Lower lobe of right lung (tissue), 2 donors: ENCODE data around the gene STAT5A. TPM values are rescaled to one million over a fixed set of nuclear protein-coding genes. Genes with fewer than 3 reads are reported as not detected.
A peak's percentile ranks its signal among the peaks of the same experiment; 100 is the strongest.

ENCODE experiments used
- ATAC-seq, 2 donors: fragments of 200-7000 bp; cut with Tn5 transposase; one replicate each; pipeline ENCODE4 v1.9.1; 2020 to 2022; ENCODE audit warnings: mild to moderate bottlenecking in 2 of 2, moderate library complexity in 2 of 2
- DNase-seq: peaks from one replicate; pipeline ENCODE4 v3.0.0-alpha.2; 2020
- H3K27ac ChIP-seq: fragments of 200-600 bp; one replicate; pipeline ENCODE4 v1.8.0; 2022
- H3K27me3 ChIP-seq: fragments of 200-600 bp; one replicate; pipeline ENCODE4 v1.8.0; 2022; ENCODE audit warnings: low read depth
- H3K36me3 ChIP-seq: fragments of 200-600 bp; one replicate; pipeline ENCODE4 v1.8.0; 2022; ENCODE audit warnings: mild to moderate bottlenecking
- H3K4me1 ChIP-seq: fragments of 200-600 bp; one replicate; pipeline ENCODE4 v1.8.0; 2022
- H3K4me3 ChIP-seq: fragments of 200-600 bp; one replicate; pipeline ENCODE4 v1.8.0; 2022; ENCODE audit warnings: mild to moderate bottlenecking
- H3K9me3 ChIP-seq: fragments of 200-600 bp; one replicate; pipeline ENCODE4 v1.8.0; 2022
- intact Hi-C: fragments of 100-400 bp; cut with DNase I; formaldehyde crosslinking; loops from one replicate; pipeline ENCODE4 v1.11.0; 2022
- total RNA-seq: library from RNA; stranded (reverse); fragmentation: NEBNext Ultra II Directional; extraction: Animal tissue kit (Norgen Biotek cat#: 25700); gene quantifications from one replicate; pipeline ENCODE4 v1.2.1, GENCODE V29; 2021
- TF ChIP-seq, protein P1 (sequence below): fragments of 200-600 bp; IDR thresholded peaks from one replicate; pipeline ENCODE4 v1.8.0; 2022; ENCODE audit warnings: antibody characterized with exemption, mild to moderate bottlenecking
- donor health status: DM: no; HTN: yes; CAD: no; lungs with severe emphysema.

The STAT5A gene
- total RNA-seq, 1 donor from 2014 or later: 53.3 TPM

DNA sequence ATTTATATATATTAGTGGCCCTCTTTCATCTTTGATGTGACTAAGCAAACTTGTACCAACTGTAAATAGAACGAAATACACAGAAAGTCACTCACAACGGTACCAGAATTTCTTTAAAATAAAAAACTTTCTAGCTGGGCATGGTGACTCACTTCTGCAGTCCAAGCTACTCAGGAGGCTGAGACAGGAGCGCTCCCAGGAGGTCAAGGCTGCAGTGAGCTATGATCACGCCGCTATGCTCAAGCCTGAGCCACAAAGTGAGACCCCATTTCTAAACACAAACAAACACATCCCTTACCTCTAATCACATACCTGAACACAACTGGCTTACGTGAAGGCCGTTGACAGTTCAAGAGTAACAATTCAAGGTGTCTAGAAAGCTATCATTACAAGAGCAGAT, 41.8 kb upstream of the STAT5A start:
- intact Hi-C loops: no loop called here
- TF ChIP-seq, protein P1, sequence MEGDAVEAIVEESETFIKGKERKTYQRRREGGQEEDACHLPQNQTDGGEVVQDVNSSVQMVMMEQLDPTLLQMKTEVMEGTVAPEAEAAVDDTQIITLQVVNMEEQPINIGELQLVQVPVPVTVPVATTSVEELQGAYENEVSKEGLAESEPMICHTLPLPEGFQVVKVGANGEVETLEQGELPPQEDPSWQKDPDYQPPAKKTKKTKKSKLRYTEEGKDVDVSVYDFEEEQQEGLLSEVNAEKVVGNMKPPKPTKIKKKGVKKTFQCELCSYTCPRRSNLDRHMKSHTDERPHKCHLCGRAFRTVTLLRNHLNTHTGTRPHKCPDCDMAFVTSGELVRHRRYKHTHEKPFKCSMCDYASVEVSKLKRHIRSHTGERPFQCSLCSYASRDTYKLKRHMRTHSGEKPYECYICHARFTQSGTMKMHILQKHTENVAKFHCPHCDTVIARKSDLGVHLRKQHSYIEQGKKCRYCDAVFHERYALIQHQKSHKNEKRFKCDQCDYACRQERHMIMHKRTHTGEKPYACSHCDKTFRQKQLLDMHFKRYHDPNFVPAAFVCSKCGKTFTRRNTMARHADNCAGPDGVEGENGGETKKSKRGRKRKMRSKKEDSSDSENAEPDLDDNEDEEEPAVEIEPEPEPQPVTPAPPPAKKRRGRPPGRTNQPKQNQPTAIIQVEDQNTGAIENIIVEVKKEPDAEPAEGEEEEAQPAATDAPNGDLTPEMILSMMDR: no peak
- DNase-seq (no peak), ATAC-seq (no peak)
- peak overlapping the region; percentile 92 for H3K27ac ChIP-seq
- peaks cover 49% of the 10 kb centered on the region for H3K4me1 ChIP-seq
- no peaks in the 10 kb centered on the region for H3K36me3 ChIP-seq
- no peaks in the 10 kb centered on the region for H3K9me3 ChIP-seq
- no peaks in the 10 kb centered on the region for H3K27me3 ChIP-seq
- H3K4me3 ChIP-seq: no peak overlapping the region

- TF ChIP-seq, protein P1: no peak
- Histone ChIP-seq H3K4me3 (no peak overlapping the region), H3K9me3 (no peaks in the 10 kb centered on the region), H3K27me3 (no peaks in the 10 kb centered on the region), H3K4me1 (peaks cover 58% of the 10 kb centered on the region), H3K36me3 (no peaks in the 10 kb centered on the region), H3K27ac (peak overlapping the region; percentile 92)
- intact Hi-C loops: no loop called here
- DNase-seq (no peak), ATAC-seq (no peak)
Observed at GRCh38 chr17:42247734-42248133, 40.6 kb upstream of the STAT5A start.

GRCh38 chr17:42248351-42249179, 39.7 kb upstream of the STAT5A start:
- intact Hi-C loops: no loop called here

GRCh38 chr17:42249681-42250446, 38.4 kb upstream of the STAT5A start:
- ATAC-seq (no peak), DNase-seq (no peak)
- peaks cover 67% of the 10 kb centered on the region for H3K4me1 ChIP-seq
- no peaks in the 10 kb centered on the region for H3K27me3 ChIP-seq
- peak overlapping the region; percentile 92 for H3K27ac ChIP-seq
- intact Hi-C loops: no loop called here
- TF ChIP-seq, protein P1: no peak
- H3K9me3 ChIP-seq: no peaks in the 10 kb centered on the region
- no peaks in the 10 kb centered on the region for H3K36me3 ChIP-seq
- H3K4me3 ChIP-seq: no peak overlapping the region

More at GRCh38 chr17:42248351-42249179, 39.7 kb upstream of the STAT5A start:
- Histone ChIP-seq H3K36me3 (no peaks in the 10 kb centered on the region), H3K27ac (peak overlapping the region; percentile 92), H3K4me1 (peaks cover 66% of the 10 kb centered on the region), H3K27me3 (no peaks in the 10 kb centered on the region), H3K4me3 (peak overlapping the region; percentile 40), H3K9me3 (no peaks in the 10 kb centered on the region)
- ATAC-seq (peak; percentile 93 to 95), DNase-seq (peak; percentile 75)
- TF ChIP-seq, protein P1: no peak

- ATAC-seq (no peak), DNase-seq (no peak)
- Histone ChIP-seq H3K36me3 (no peaks in the 10 kb centered on the region), H3K4me1 (peaks cover 72% of the 10 kb centered on the region), H3K4me3 (no peak overlapping the region), H3K27me3 (no peaks in the 10 kb centered on the region), H3K9me3 (no peaks in the 10 kb centered on the region), H3K27ac (no peak overlapping the region)
- intact Hi-C loops: no loop called here
- TF ChIP-seq, protein P1: no peak
Observed at GRCh38 chr17:42251115-42251514, 37.2 kb upstream of the STAT5A start.
